Measurements from ENCODE around the gene FGF12. TPM values are rescaled to one million over a fixed set of nuclear protein-coding genes. Genes with fewer than 3 reads are reported as not detected.

FGF12 gene
- total RNA-seq, 6 experiments from 2014 or later = 0.29 to 6.5 (median 0.76) TPM

- Histone ChIP-seq H3K9me3 (no peaks in the 10 kb centered on the region), H3K4me3 (no peak overlapping the region), H3K36me3 (no peaks in the 10 kb centered on the region), H3K27ac (no peak overlapping the region), H3K4me1 (no peaks in the 10 kb centered on the region), H3K27me3 (no peaks in the 10 kb centered on the region)
- ATAC-seq (no peak), DNase-seq (no peak)
- WGBS (ENCODE audit: insufficient coverage, low coverage, low lambda C conversion rate, missing lambda C conversion rate) = 60% methylated on average over 1 of the region's 1 CpG
- TF ChIP-seq CTCF (IDR thresholded peaks at IDR 0.05) (no peak), POLR2A (IDR thresholded peaks at IDR 0.05) (no peak)
- intact Hi-C loops (cut with DNase I) = no loop called here
Observed at GRCh38 chr3:192340031-192340430, 387.3 kb downstream of the FGF12 start.

GRCh38 chr3:192339214-192339613, 388.1 kb downstream of the FGF12 start:
- Histone ChIP-seq H3K36me3 (no peaks in the 10 kb centered on the region), H3K27ac (no peak overlapping the region), H3K4me1 (no peaks in the 10 kb centered on the region), H3K9me3 (no peaks in the 10 kb centered on the region), H3K27me3 (no peaks in the 10 kb centered on the region), H3K4me3 (no peak overlapping the region)
- 55% methylated on average over 2 of the region's 2 CpGs for WGBS (ENCODE audit: insufficient coverage, low coverage, low lambda C conversion rate, missing lambda C conversion rate)
- ATAC-seq (no peak), DNase-seq (no peak)
- TF ChIP-seq CTCF (IDR thresholded peaks at IDR 0.05) (no peak), POLR2A (IDR thresholded peaks at IDR 0.05) (no peak)
- intact Hi-C loops (cut with DNase I) = no loop called here

- no peak overlapping the region for H3K27ac ChIP-seq
- whole genome bisulfite sequencing (ENCODE audit: insufficient coverage, low coverage, low lambda C conversion rate, missing lambda C conversion rate) = 55% methylated on average over 5 of the region's 5 CpGs
- H3K27me3 ChIP-seq = no peaks in the 10 kb centered on the region
- intact Hi-C loops (cut with DNase I) = no loop called here
- H3K4me3 ChIP-seq = no peak overlapping the region
- TF ChIP-seq POLR2A (IDR thresholded peaks at IDR 0.05) (no peak), CTCF (IDR thresholded peaks at IDR 0.05) (no peak)
- no peak for DNase-seq
- ATAC-seq = no peak
- H3K4me1 ChIP-seq = no peaks in the 10 kb centered on the region
- no peaks in the 10 kb centered on the region for H3K36me3 ChIP-seq
- no peaks in the 10 kb centered on the region for H3K9me3 ChIP-seq
Observed at GRCh38 chr3:192336286-192336685, 391.1 kb downstream of the FGF12 start.

- Histone ChIP-seq H3K4me1 (no peaks in the 10 kb centered on the region), H3K27me3 (no peaks in the 10 kb centered on the region), H3K4me3 (peak overlapping the region; percentile 9 to 37 (median 28)), H3K36me3 (no peaks in the 10 kb centered on the region), H3K27ac (no peak overlapping the region), H3K9me3 (no peaks in the 10 kb centered on the region)
- DNase-seq (no peak), ATAC-seq (peak; percentile 41 to 84 (median 72))
- intact Hi-C loops (cut with DNase I) = no loop called here
- TF ChIP-seq CTCF (IDR thresholded peaks at IDR 0.05) (no peak), POLR2A (IDR thresholded peaks at IDR 0.05) (no peak)
- WGBS (ENCODE audit: insufficient coverage, low coverage, low lambda C conversion rate, missing lambda C conversion rate) = 75% methylated on average over 6 of the region's 6 CpGs
Observed at GRCh38 chr3:192332386-192333291, 394.7 kb downstream of the FGF12 start.
